Activated T-cell treated with anti-CD3 and anti-CD28 coated beads for 24 hours (primary cell): Measurements from ENCODE around the gene TRPV3.
"Not testable (repeated sequence)": the region's sequence is repeated elsewhere in the genome, so short reads cannot be mapped to it uniquely, and the experiment has no call there.

Experiments
- DNase-seq: peaks from one replicate; pipeline ENCODE4 v3.0.0-alpha.2; 2020; ENCODE audit warnings: low read depth

TRPV3 gene

GRCh38 chr17:3524024-3524423 lies 33.6 kb downstream of the TRPV3 start:
- no peak for DNase-seq

GRCh38 chr17:3519472-3519871 lies 38.1 kb downstream of the TRPV3 start:
- not testable (repeated sequence) for DNase-seq

- no peak for DNase-seq
Observed at GRCh38 chr17:3514873-3515272, 42.7 kb downstream of the TRPV3 start.

DNA sequence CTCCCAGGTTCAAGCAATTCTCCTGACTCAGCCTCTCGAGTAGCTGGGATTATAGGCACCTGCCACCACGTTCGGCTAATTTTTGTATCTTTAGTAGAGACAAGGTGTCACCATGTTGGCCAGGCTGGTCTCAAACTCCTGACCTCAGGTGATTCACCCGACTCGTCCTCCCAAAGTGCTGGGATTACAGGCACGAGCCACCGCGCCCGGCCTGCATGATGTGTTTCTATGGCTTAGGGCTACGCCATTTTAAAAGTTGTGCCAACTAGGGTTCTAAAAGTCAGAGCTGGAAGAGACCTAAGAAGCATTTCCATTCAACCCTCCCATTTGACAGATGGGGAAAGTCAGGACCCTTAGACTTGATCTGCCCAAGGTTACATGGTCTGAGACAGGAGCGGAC lies 43.4 kb downstream of the TRPV3 start:
- not testable (repeated sequence) for DNase-seq

GRCh38 chr17:3513305-3514035 lies 44.1 kb downstream of the TRPV3 start:
- no peak for DNase-seq

DNA sequence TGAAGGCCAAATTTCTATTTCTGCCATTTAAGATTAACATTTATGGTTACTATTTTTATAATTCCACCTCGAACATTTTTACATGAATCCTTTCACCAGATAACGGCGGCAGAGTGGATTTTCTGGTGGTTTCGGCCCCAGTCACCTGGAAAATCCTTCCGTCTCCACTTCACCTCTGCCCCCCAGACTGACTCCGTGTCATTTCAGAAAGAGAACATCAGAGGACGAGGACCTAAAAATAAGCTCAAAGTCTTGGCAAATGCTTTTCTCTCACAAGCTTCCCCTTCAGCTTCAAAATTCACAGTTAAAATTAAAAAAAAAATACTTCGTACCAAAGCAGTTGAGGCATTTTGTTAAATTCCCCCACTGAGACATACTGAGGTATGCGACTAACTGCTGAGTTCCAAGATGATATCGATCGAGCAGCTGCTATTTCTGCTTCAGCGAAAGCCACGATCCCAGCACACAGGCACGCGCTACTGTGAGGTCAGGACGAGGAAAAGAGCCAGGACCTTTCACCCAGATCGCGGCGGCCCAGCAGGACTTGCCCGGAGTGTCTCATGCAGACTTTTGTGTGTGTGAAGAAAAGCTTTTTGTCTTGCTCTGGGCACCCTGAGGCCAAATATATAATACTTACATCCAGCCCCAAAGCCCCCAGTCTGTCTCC lies 45.0 kb downstream of the TRPV3 start:
- no peak for DNase-seq

- DNase-seq, result no peak
Observed at GRCh38 chr17:3511852-3512504, 45.6 kb downstream of the TRPV3 start.

GRCh38 chr17:3510090-3510489 lies 47.5 kb downstream of the TRPV3 start:
- DNase-seq, result no peak

- no peak for DNase-seq
Observed at GRCh38 chr17:3507869-3508268, 49.7 kb downstream of the TRPV3 start.

DNA sequence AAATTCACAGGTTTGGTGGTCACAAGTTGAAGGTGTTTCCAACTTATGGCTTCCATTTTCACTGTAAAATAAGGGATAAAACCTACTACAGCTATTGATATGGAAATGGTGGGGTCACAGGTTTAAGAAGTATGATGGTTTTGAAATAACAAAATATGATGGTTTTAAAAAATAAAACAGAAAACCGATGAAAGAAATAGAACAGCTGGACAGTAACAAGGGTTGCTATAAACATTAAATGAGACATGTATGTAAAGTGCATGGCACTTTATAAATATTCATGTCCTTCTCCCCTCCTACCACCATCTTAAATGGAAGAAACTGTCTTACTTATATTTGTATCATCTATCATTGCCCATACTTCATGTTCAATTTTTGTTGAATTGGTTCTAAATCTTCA lies 50.5 kb downstream of the TRPV3 start:
- DNase-seq, result no peak

DNA sequence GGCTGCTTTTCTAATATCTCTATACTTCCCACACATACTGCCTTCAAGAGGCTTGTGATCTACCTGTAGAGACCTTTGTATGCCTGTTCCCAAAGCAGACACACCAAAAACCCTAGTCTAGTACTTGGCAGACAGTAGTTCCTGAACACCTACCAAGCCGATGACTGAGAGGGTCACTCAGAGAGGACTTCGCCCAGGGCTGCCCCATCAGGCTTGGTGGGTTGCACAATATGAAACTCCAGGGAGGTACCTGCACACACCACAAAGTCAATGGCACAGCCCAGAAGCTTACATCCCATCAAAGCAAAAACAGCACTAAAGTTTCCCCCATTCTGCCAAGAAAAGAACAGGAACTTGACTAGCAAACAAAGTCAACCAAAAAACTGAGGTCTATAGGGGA lies 51.6 kb downstream of the TRPV3 start:
- DNase-seq, result no peak

GRCh38 chr17:3505008-3505407 lies 52.6 kb downstream of the TRPV3 start:
- no peak for DNase-seq

DNA sequence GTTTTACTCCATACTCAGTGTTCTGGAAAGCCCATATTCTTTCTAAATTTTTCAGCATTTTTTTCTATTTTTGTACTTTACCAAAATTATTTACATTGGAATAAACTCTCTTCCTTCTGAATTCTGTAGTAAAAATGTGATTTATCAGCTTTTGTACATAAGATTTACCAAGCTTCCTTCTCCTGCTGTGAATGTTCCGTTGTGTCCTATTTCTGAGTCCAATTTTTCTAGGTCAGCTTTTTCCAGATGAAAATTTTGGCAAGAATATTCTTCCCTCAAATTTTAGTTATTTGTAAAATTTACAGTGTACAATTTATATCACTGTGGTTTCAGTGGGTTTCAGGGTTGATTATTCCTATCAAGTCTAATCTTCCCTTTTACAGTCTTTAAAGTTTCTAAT lies 54.3 kb downstream of the TRPV3 start:
- DNase-seq, result no peak

GRCh38 chr17:3502466-3502865 lies 55.1 kb downstream of the TRPV3 start:
- DNase-seq, result no peak

- DNase-seq, result no peak
Observed at GRCh38 chr17:3501344-3501743, 56.3 kb downstream of the TRPV3 start.

DNA sequence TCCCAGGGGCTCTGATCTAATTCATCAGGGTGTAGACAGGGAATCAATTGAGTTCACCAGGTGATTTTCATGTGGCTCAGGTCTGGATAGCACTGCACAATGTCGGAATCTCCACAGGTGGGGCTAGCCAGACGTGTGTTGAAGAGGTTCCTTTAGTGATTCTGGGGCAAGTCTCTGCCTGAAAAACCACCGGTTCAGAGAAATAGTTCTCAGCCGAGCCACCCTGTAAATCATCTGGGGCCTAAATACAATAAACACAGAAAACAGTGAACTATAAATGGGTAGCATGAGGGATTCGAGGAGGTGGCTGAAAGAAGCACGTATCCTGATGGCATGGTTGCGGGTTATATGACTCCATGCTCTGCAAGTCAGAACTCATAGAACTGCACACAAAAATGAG lies 60.5 kb downstream of the TRPV3 start:
- DNase-seq, result no peak

DNA sequence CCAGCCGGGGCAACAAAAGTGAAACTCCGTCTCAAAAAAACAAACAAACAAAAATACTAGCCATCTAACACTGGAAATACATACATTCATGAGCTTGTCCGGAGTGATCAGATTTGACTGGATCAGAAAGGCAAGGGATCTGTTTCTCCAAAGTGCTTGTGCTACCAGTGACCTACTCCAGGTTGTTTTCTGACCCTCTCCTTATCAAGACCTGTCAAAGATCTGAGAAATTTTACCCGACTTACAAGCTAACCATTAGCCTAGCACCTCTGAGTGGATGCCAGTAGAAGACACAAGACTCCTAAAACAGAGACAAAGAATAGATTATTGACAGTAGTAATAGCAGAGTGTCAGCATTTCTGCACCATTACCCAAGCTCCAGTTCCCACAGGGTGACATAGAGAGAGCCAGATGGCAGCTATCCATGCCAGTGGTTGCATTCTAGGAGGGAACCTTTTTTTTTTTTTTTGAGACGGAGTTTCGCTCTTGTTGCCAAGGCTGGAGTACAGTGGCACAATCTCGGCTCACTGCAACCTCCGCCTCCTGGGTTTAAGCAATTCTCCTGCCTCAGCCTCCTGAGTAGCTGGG lies 72.0 kb downstream of the TRPV3 start:
- DNase-seq, result no peak

DNA sequence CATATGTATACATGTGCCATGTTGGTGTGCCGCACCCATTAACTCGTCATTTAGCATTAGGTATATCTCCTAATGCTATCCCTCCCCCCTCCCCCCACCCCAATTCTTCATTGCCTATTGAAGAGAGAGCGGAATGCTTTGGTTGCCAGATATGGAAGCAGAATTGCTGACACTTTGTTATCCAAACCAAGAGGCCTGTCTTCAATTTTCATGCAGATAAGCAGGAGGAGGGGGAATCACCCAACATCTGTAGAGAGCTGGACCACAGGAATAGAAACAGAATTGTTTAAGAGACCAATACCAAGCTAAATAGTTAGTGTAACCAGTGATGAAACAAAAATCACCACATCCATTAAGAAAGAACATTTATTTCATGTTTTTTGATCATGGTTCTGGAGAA lies 74.8 kb downstream of the TRPV3 start:
- DNase-seq, result no peak

DNA sequence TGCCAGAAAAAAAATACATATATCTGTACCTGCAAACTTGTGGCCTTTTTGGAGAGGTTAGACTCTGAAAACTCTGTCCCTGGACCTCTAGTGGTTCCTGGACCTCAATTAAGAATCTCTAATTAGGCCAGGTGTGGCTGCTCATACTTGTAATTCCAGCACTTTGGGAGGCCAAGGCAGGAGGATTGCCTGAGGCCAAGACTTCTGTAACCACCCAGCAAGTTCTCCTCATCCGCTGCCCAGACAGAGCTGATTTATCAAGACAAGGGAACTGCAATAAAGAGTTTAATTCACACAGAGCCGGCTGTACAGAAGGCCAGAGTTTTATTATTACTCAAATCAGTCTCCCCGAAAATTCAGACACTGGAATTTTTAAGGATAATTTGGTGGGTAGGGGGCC lies 77.6 kb downstream of the TRPV3 start:
- no peak for DNase-seq

DNA sequence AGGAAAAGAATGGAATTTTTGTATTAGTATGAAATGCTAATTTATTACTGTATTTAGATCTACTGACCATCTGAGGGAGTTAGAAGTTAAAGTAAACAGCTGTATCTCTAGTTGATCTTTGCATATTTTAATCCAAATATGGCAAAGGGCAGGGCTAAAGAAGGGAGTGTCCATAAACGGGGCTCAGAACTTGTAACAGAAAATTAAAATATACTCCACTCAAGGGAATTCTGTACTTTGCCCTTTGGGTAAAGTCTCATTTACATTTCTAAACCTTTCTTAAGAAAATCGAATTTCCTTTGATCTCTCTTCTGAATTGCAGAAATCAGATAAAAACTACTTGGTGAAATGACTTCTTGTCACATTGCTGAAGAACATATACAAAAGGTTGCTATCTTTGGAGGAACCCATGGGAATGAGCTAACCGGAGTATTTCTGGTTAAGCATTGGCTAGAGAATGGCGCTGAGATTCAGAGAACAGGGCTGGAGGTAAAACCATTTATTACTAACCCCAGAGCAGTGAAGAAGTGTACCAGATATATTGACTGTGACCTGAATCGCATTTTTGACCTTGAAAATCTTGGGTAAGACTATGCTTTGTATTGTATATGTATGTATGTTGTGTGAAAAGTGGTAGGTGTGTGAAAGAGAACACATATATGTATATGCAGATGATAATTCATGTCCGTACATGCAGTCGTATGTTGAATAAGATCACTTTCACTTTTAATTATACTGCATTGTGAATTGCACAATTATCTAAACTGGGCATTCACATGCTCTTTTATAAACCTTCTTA lies 81.6 kb downstream of the TRPV3 start, which contains the start of gene ASPA:
TSS of gene ASPA (plus strand) at position 186 of the 799 bp plus-strand sequence. CDS start at position 349, 163 bp downstream.
- DNase-seq, result no peak

DNA sequence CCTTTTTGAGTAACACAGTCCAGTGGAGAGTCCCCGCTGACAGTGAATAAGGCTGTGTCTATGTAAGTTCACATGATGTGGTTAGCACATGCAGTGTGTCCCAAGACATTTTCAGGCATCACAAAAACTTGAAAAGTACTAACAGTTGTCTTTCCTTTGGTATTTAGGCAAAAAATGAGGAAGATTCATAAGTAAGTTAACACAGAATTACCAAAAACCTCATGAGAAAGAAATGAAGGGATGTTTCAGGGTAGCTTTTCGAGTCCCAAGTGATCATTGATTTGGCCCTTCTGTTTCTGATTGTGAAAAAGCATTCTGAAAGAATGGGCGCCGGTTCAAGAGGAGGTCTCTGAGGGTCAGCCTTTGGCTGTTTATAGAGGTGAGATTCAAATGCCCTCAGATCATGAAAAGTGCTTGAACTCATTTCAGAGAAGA lies 82.3 kb downstream of the TRPV3 start:
- DNase-seq, result no peak

GRCh38 chr17:3474212-3474611 lies 83.4 kb downstream of the TRPV3 start:
- DNase-seq, result no peak
